ENCODE results near the gene FAM20B.

- no peak for TF ChIP-seq ETS1 (IDR thresholded peaks at IDR 0.05)
- no peak for TF ChIP-seq CREB1 (CRISPR knock-in tag; IDR thresholded peaks at IDR 0.05; ENCODE audit: low read depth)
- TF ChIP-seq POLR2AphosphoS5 (IDR thresholded peaks at IDR 0.05; ENCODE audit: low read depth) = no peak
- no peak for TF ChIP-seq EZH2 (IDR thresholded peaks at IDR 0.05; ENCODE audit: low read depth, unreplicated experiment)
- TF ChIP-seq CTCF (conservative IDR thresholded peaks at IDR 0.05; ENCODE audit: low read depth in 2 of 2) = no peak
- no peak for TF ChIP-seq EZH2phosphoT487 (IDR thresholded peaks at IDR 0.05; ENCODE audit: unreplicated experiment)
- TF ChIP-seq REST (IDR thresholded peaks at IDR 0.05; ENCODE audit: unreplicated experiment) = no peak
- no peak for TF ChIP-seq JUNB (IDR thresholded peaks at IDR 0.05; ENCODE audit: unreplicated experiment)
- peak; percentile 31; the same call in 1 of the 2 replicates for TF ChIP-seq ZNF462 (CRISPR knock-in tag; IDR thresholded peaks at IDR 0.05)
- no peak for TF ChIP-seq NANOG (IDR thresholded peaks at IDR 0.05; ENCODE audit: borderline replicate concordance)
- TF ChIP-seq ZNF114 (CRISPR knock-in tag; IDR thresholded peaks at IDR 0.05) = no peak
These were observed 33.1 kb downstream of the FAM20B start for GRCh38 chr1:179058487-179059483.

Data from GM23338 (cell line).